Measurements from ENCODE around the gene ABCB8.

Gene ABCB8

GRCh38 chr7:151079199-151079910 is 51.1 kb downstream of the ABCB8 start:
- Histone ChIP-seq H3K27ac (replicated peaks) (peak overlapping the region; percentile 97; the same call in 1 of the 2 replicates), H3K4me3 (replicated peaks; ENCODE audit: insufficient read depth, low read length) (peak overlapping the region; percentile 77), H3K27me3 (ENCODE audit: insufficient read depth, poor library complexity, severe bottlenecking) (no peaks in the 10 kb centered on the region)
- TF ChIP-seq, protein P1, sequence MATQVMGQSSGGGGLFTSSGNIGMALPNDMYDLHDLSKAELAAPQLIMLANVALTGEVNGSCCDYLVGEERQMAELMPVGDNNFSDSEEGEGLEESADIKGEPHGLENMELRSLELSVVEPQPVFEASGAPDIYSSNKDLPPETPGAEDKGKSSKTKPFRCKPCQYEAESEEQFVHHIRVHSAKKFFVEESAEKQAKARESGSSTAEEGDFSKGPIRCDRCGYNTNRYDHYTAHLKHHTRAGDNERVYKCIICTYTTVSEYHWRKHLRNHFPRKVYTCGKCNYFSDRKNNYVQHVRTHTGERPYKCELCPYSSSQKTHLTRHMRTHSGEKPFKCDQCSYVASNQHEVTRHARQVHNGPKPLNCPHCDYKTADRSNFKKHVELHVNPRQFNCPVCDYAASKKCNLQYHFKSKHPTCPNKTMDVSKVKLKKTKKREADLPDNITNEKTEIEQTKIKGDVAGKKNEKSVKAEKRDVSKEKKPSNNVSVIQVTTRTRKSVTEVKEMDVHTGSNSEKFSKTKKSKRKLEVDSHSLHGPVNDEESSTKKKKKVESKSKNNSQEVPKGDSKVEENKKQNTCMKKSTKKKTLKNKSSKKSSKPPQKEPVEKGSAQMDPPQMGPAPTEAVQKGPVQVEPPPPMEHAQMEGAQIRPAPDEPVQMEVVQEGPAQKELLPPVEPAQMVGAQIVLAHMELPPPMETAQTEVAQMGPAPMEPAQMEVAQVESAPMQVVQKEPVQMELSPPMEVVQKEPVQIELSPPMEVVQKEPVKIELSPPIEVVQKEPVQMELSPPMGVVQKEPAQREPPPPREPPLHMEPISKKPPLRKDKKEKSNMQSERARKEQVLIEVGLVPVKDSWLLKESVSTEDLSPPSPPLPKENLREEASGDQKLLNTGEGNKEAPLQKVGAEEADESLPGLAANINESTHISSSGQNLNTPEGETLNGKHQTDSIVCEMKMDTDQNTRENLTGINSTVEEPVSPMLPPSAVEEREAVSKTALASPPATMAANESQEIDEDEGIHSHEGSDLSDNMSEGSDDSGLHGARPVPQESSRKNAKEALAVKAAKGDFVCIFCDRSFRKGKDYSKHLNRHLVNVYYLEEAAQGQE (IDR thresholded peaks at IDR 0.05; ENCODE audit: insufficient replicate concordance, low read depth): peak; percentile 30
- TF ChIP-seq, protein P2, sequence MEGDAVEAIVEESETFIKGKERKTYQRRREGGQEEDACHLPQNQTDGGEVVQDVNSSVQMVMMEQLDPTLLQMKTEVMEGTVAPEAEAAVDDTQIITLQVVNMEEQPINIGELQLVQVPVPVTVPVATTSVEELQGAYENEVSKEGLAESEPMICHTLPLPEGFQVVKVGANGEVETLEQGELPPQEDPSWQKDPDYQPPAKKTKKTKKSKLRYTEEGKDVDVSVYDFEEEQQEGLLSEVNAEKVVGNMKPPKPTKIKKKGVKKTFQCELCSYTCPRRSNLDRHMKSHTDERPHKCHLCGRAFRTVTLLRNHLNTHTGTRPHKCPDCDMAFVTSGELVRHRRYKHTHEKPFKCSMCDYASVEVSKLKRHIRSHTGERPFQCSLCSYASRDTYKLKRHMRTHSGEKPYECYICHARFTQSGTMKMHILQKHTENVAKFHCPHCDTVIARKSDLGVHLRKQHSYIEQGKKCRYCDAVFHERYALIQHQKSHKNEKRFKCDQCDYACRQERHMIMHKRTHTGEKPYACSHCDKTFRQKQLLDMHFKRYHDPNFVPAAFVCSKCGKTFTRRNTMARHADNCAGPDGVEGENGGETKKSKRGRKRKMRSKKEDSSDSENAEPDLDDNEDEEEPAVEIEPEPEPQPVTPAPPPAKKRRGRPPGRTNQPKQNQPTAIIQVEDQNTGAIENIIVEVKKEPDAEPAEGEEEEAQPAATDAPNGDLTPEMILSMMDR (IDR thresholded peaks at IDR 0.05; ENCODE audit: insufficient read depth, low read length): no peak
- no peak for DNase-seq (ENCODE audit: low read depth in 1 of 2, low spot score in 1 of 2)

DNA sequence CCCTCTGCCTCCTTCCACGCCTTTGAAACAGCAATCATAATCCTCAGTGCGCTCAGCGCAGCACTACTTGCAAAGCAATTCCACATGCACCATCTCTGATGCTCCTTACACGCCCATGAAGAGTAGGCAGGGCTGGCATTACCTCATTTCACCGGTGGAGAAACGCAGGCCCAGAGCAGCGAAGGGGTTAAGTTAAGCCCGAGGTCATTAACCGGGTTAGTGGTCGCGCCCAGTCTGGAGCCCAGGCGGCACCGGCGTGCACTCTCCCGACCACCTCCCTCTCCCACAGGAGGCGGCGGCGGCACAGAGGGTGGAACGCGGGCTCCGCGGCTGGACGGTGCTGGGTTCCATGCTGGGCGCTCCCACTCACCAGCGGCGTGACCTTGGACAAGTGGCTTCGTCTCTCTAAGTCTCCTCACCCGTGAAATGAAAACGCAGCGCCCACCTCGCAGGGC is 51.8 kb downstream of the ABCB8 start:
- DNase-seq (ENCODE audit: low read depth in 1 of 2, low spot score in 1 of 2): peak in 1 of 2 experiments; percentile 34
- TF ChIP-seq GABPA (IDR thresholded peaks at IDR 0.05; ENCODE audit: low read depth): no peak
- TF ChIP-seq SPI1 (IDR thresholded peaks at IDR 0.05; ENCODE audit: borderline replicate concordance, low read depth): no peak
- TF ChIP-seq, protein P2 (IDR thresholded peaks at IDR 0.05; ENCODE audit: insufficient read depth, low read length): no peak
- TF ChIP-seq, protein P1 (IDR thresholded peaks at IDR 0.05; ENCODE audit: insufficient replicate concordance, low read depth): no peak
- 0 out of 2 replicates have a peak, but pooled peaks have one; percentile 13 for TF ChIP-seq POLR2AphosphoS5 (IDR thresholded peaks at IDR 0.05; ENCODE audit: low read depth)
- Histone ChIP-seq H3K4me3 (replicated peaks; ENCODE audit: insufficient read depth, low read length) (peak overlapping the region; percentile 77), H3K27ac (replicated peaks) (peak overlapping the region; percentile 97), H3K27me3 (ENCODE audit: insufficient read depth, poor library complexity, severe bottlenecking) (no peaks in the 10 kb centered on the region)

GRCh38 chr7:151080522-151081169 is 52.4 kb downstream of the ABCB8 start, which contains the start of gene FASTK:
TSS of gene FASTK (minus strand) at chr7:151080809. CDS start at chr7:151080766, 43 bp downstream.
- DNase-seq (ENCODE audit: low read depth in 1 of 2, low spot score in 1 of 2): peak in 1 of 2 experiments; percentile 89
- H3K27ac ChIP-seq (replicated peaks): peak within 1 kb of the TSS; percentile 97
- no peaks in the 10 kb centered on the region for H3K27me3 ChIP-seq (ENCODE audit: insufficient read depth, poor library complexity, severe bottlenecking)
- TF ChIP-seq POLR2AphosphoS5 (IDR thresholded peaks at IDR 0.05; ENCODE audit: low read depth) (peak; percentile 74; the same call in 1 of the 2 replicates), SPI1 (IDR thresholded peaks at IDR 0.05; ENCODE audit: borderline replicate concordance, low read depth) (no peak), GABPA (IDR thresholded peaks at IDR 0.05; ENCODE audit: low read depth) (no peak)
- TF ChIP-seq, protein P2 (IDR thresholded peaks at IDR 0.05; ENCODE audit: insufficient read depth, low read length): no peak
- TF ChIP-seq, protein P1 (IDR thresholded peaks at IDR 0.05; ENCODE audit: insufficient replicate concordance, low read depth): peak; percentile 54
- H3K4me3 ChIP-seq (replicated peaks; ENCODE audit: insufficient read depth, low read length): peak within 1 kb of the TSS; percentile 77
